Activated B cell treated with CpG ODN at 0.5 μM for 24 hours (primary cell): ENCODE results near the gene TTC33. TPM values are rescaled to one million over a fixed set of nuclear protein-coding genes. Genes with fewer than 3 reads are reported as not detected.

Experiments used
- ATAC-seq: fragments of 200-7000 bp; cut with Tn5 transposase; one replicate; pipeline ENCODE4 v1.10.0; 2021; ENCODE audit warnings: low read depth, mild to moderate bottlenecking, moderate library complexity
- CTCF ChIA-PET: fragments of 350-600 bp; sonication (Branson Sonifier 250); formaldehyde crosslinking; loops from one replicate; lab custom pipeline; 2021; ENCODE audit warnings: antibody characterized with exemption; lab: Charles Lee
- POLR2A ChIA-PET: fragments of 350-600 bp; sonication (Branson Sonifier 250); formaldehyde crosslinking; loops from one replicate; lab custom pipeline; 2021; ENCODE audit warnings: antibody characterized with exemption; lab: Charles Lee
- DNase-seq: peaks from one replicate; pipeline ENCODE4 v3.0.0; 2022
- H3K27ac Mint-ChIP-seq: one replicate; pipeline ENCODE4 v1.8.0; 2020; ENCODE audit warnings: mixed read lengths
- H3K27me3 Mint-ChIP-seq: one replicate; pipeline ENCODE4 v1.8.0; 2021; ENCODE audit warnings: mixed read lengths
- H3K36me3 Mint-ChIP-seq: one replicate; pipeline ENCODE4 v1.8.0; 2021; ENCODE audit warnings: low read depth, mixed read lengths
- H3K4me1 Mint-ChIP-seq: one replicate; pipeline ENCODE4 v1.8.0; 2021; ENCODE audit warnings: mixed read lengths
- H3K4me3 Mint-ChIP-seq: one replicate; pipeline ENCODE4 v1.8.0; 2020; ENCODE audit warnings: mild to moderate bottlenecking, mixed read lengths
- H3K9me3 Mint-ChIP-seq: one replicate; pipeline ENCODE4 v1.8.0; 2020; ENCODE audit warnings: mixed read lengths
- intact Hi-C: fragments of 100-400 bp; cut with micrococcal nuclease; formaldehyde crosslinking; loops from one replicate; pipeline ENCODE4 v1.15.1; 2024
- total RNA-seq: library from RNA; stranded (reverse); gene quantifications from 2 replicates; pipeline ENCODE4 v1.2.3, GENCODE V29; 2022
- TF ChIP-seq, protein P1 (sequence below): fragments of 200-600 bp; IDR thresholded peaks from one replicate; pipeline ENCODE4 v1.8.0; 2022; ENCODE audit warnings: antibody characterized with exemption, mild to moderate bottlenecking

TTC33 gene
- total RNA-seq, 1 donor from 2014 or later: 9.2 TPM

DNA sequence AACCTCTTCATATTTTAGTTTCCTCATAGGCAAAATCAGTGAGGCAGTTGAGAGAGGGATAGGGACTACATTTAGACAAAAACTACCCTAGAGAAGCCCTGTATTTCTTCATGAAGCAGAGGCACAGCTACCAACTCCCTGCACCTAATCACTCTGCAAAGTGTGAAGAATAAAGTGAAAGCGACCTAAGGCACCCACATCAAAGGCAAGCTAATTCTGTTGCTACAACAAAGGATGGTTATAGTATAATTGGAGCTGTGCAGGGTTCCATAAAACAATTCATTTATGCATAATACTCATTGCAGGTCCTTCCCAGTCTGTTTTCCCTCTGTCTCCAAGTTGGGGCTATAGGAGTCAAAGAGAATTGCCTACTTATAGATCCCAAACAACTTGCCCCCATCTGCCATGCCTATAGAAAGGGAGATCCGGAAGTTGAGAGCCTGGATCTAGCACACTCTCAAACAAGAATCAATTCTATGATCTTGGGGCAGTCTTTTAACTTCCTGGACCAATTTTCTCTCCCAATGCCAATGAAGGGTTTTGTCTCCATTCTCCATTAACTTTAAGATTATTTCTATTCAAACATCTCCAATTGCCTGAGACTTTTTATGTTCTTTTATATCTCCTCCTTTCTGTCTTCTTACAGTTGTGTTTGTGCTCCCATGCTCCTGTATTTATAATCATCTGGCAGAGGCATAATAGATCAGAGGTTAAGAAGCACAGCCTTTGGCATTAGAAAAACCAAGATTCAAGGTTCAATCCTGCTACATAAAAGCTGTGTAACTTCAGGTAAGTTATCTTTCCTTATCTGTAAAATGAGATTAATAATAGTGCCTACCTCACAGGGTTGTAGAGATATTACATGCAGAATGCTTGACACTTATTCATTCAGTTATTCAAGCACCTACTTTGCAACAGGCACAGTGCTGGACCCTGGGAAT lies 132.0 kb downstream of the TTC33 start:
- CTCF ChIA-PET: no interaction called here
- peaks cover 16% of the 10 kb centered on the region for H3K4me1 Mint-ChIP-seq
- intact Hi-C loops: no loop called here

GRCh38 chr5:40622463-40623252 lies 133.1 kb downstream of the TTC33 start:
- CTCF ChIA-PET: no interaction called here
- TF ChIP-seq, protein P1, sequence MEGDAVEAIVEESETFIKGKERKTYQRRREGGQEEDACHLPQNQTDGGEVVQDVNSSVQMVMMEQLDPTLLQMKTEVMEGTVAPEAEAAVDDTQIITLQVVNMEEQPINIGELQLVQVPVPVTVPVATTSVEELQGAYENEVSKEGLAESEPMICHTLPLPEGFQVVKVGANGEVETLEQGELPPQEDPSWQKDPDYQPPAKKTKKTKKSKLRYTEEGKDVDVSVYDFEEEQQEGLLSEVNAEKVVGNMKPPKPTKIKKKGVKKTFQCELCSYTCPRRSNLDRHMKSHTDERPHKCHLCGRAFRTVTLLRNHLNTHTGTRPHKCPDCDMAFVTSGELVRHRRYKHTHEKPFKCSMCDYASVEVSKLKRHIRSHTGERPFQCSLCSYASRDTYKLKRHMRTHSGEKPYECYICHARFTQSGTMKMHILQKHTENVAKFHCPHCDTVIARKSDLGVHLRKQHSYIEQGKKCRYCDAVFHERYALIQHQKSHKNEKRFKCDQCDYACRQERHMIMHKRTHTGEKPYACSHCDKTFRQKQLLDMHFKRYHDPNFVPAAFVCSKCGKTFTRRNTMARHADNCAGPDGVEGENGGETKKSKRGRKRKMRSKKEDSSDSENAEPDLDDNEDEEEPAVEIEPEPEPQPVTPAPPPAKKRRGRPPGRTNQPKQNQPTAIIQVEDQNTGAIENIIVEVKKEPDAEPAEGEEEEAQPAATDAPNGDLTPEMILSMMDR: no peak
- no peaks in the 10 kb centered on the region for H3K9me3 Mint-ChIP-seq
- H3K4me3 Mint-ChIP-seq: no peak overlapping the region
- no peak for ATAC-seq
- no peaks in the 10 kb centered on the region for H3K36me3 Mint-ChIP-seq
- DNase-seq: no peak
- H3K27me3 Mint-ChIP-seq: no peaks in the 10 kb centered on the region
- intact Hi-C loops: no loop called here
- H3K4me1 Mint-ChIP-seq: peaks cover 6% of the 10 kb centered on the region
- POLR2A ChIA-PET: interaction anchor here (0.6 kb wide), 2 partner anchors 57 to 1138 kb away, joined by 3 read pairs; partner anchors contain the start of gene PTGER4
- no peak overlapping the region for H3K27ac Mint-ChIP-seq

More for the DNA sequence above, 132.0 kb downstream of the TTC33 start:
- DNase-seq: no peak
- H3K4me3 Mint-ChIP-seq: no peak overlapping the region
- no peak for ATAC-seq
- no peak overlapping the region for H3K27ac Mint-ChIP-seq
- no peaks in the 10 kb centered on the region for H3K27me3 Mint-ChIP-seq
- H3K9me3 Mint-ChIP-seq: no peaks in the 10 kb centered on the region
- POLR2A ChIA-PET: interaction anchor here (0.6 kb wide), 1 partner anchor 1139 kb away, joined by 3 read pairs; no protein-coding TSS in a partner anchor
- H3K36me3 Mint-ChIP-seq: no peaks in the 10 kb centered on the region
- TF ChIP-seq, protein P1: no peak

- TF ChIP-seq, protein P1: no peak
- ATAC-seq (no peak), DNase-seq (no peak)
- Mint-ChIP-seq H3K27me3 (no peaks in the 10 kb centered on the region), H3K9me3 (no peaks in the 10 kb centered on the region), H3K4me1 (peaks cover 21% of the 10 kb centered on the region), H3K27ac (no peak overlapping the region), H3K4me3 (no peak overlapping the region), H3K36me3 (no peaks in the 10 kb centered on the region)
- intact Hi-C loops: no loop called here
- ChIA-PET POLR2A (no interaction called here), CTCF (no interaction called here)
Observed at GRCh38 chr5:40619421-40619820, 136.3 kb downstream of the TTC33 start.

- Mint-ChIP-seq H3K4me1 (peaks cover 21% of the 10 kb centered on the region), H3K9me3 (no peaks in the 10 kb centered on the region), H3K36me3 (no peaks in the 10 kb centered on the region), H3K27me3 (no peaks in the 10 kb centered on the region), H3K4me3 (no peak overlapping the region), H3K27ac (no peak overlapping the region)
- intact Hi-C loops: no loop called here
- ChIA-PET POLR2A (interaction anchor here (0.6 kb wide), 1 partner anchor 10 kb away, joined by 4 read pairs; no protein-coding TSS in a partner anchor), CTCF (no interaction called here)
- DNase-seq (no peak), ATAC-seq (no peak)
- TF ChIP-seq, protein P1: no peak
Observed at GRCh38 chr5:40618926-40619325, 136.8 kb downstream of the TTC33 start.
